ENCODE data around the gene POU2F2.

The POU2F2 gene

DNA sequence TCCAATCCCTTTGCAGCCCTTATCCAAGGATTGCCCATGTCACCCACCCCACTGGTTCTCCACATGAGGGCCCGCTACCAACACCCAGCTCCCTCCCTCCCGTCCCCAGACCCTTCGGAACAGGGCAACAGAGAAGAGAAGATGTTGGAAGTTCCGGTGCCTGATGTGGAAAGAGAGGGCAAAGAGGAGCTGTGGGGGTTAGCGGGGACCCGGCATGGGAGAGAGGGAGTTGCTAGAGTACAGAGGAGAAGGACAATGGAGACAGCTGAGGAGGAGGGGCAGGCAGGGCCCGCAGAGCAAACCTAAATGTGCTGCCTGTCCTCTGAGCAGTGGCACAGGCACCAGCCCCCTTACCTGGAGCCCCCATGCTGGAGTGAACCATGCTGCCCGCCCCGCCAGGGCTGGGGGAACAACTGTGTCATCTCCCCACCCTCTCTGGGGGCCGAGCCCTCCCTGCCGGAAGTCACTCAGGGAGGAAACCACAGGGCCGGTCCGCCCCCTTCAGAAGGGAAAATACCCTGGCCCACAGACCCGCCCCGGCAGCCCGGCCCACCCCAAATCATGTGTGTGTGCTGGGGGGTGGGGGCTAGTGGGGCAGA, at the start of gene POU2F2:
TSS of gene POU2F2 (minus strand) at position 417 of the 599 bp plus-strand sequence. CDS start at position 382, 35 bp downstream.
- TF ChIP-seq, protein P1, sequence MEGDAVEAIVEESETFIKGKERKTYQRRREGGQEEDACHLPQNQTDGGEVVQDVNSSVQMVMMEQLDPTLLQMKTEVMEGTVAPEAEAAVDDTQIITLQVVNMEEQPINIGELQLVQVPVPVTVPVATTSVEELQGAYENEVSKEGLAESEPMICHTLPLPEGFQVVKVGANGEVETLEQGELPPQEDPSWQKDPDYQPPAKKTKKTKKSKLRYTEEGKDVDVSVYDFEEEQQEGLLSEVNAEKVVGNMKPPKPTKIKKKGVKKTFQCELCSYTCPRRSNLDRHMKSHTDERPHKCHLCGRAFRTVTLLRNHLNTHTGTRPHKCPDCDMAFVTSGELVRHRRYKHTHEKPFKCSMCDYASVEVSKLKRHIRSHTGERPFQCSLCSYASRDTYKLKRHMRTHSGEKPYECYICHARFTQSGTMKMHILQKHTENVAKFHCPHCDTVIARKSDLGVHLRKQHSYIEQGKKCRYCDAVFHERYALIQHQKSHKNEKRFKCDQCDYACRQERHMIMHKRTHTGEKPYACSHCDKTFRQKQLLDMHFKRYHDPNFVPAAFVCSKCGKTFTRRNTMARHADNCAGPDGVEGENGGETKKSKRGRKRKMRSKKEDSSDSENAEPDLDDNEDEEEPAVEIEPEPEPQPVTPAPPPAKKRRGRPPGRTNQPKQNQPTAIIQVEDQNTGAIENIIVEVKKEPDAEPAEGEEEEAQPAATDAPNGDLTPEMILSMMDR (IDR thresholded peaks at IDR 0.05; ENCODE audit: insufficient read depth, missing control alignments), result no peak
- no peak for DNase-seq (ENCODE audit: insufficient read length, low spot score)
- FAIRE-seq, result no peak

DNA sequence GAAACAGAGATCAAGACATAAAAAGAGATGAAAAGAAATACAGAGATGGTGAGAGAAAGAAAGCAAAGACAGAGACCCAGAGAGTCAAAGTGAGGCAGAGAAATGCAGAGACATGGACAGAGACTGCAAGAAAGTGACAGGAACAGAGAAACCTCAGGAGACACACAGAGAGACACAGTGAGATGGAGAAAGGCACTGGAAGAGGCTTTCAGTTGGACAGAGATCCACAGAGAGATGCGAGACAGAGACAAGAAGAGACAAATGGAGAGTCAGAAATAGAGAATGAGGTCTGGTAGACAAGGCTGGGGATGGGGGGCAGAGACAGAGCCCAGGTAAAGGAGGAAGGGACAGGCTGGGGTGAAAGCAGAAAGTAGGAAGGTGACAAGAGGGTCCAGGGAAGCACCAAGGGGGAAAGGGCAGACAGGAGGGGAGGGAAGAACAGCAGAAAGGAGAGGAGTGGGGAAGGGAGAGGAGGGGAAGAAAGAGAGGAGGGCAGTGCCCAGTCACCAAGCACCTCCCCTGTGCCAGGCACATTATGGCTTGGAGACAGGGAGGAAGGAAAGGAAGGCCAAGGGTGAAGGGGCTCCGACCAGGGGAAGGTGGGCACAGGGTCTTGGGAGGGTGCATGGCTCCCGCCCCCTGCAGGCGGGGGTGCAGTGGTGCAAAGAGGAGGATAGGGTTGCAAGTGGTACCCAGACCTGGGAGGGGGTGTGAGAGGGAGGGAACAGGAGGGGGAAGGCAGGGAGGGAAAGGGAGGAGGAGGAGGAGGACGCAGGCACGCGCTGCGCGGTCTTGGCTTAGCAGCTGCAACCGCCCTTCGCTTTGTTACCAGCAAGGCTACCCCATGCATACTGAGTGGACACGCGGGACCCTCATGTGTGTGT, 46.8 kb upstream of the POU2F2 start:
- DNase-seq (ENCODE audit: insufficient read length, low spot score), result no peak
- no peak for FAIRE-seq
- TF ChIP-seq, protein P1 (IDR thresholded peaks at IDR 0.05; ENCODE audit: insufficient read depth, missing control alignments), result peak; percentile 32

DNA sequence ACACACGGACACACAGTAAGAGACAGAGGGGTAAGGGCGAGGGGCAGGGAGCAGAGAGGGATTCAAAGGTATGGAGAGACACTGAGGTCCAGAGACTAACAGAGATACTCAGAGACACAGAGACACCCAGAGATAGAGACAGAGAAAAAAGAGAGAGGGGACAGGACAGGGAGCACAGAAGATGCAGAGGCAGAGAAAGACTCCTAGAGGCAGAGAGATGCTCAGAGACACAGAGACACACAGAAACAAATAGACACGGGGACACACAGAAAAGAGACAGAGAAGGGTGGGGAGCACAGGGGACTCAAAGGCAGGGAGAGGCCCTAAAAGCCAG, 45.4 kb upstream of the POU2F2 start:
- FAIRE-seq (no peak), DNase-seq (ENCODE audit: insufficient read length, low spot score) (no peak)

DNA sequence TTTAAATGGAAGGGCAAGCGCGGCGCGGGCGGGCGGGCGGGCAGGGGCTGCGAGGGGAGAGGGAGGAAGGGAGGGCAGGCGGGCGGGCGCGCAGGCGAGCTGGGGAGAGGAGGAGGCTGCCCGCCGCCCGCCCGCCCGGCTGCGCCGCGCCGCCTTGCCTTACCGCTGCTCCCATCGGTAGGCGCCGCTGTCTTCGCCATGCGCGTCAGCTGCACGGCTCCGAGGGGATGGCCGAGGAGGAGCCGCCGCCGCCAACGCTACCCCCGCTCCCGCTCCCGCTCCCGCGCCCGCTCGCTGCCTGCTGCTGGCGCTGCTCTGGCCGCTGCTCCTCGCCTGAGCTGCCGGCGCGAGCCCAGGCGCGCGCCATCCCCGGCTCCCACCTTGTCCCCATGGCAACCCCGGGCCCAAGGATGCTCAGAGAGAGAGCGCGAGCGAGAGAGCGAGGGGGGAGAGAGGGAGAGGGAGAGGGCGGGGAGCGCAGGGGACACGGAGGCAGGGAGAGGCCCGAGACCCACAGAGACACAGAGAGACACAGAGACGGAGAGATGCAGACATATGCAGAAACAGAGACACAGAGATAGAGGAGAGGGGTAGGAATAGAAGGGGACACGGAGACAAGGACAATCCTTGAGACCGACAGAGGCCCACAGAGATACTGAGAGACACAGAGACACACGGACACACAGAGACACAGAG, 44.9 kb upstream of the POU2F2 start:
- FAIRE-seq, result no peak
- TF ChIP-seq, protein P1 (IDR thresholded peaks at IDR 0.05; ENCODE audit: insufficient read depth, missing control alignments), result peak; percentile 42
- DNase-seq (ENCODE audit: insufficient read length, low spot score), result peak; percentile 47

More for the DNA sequence above, 45.4 kb upstream of the POU2F2 start:
- TF ChIP-seq, protein P1 (IDR thresholded peaks at IDR 0.05; ENCODE audit: insufficient read depth, missing control alignments), result no peak

DNA sequence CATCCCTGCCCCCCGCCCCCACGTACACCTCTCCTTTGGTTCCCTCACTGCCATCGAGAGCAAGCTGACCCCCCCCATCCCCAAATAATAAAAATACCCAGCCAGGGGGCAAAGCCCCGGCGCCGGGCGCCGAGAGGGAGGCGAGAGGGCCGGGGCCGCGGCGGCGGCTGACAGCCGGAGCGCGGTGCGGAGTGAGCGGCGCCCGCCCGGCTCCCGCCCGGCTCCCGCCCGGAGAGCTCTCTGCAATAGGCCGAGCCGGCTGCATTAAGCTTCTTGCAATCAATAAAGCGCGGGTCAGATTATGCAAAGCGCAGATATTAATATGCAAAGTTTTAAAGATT, 44.4 kb upstream of the POU2F2 start:
- TF ChIP-seq, protein P1 (IDR thresholded peaks at IDR 0.05; ENCODE audit: insufficient read depth, missing control alignments), result no peak
- DNase-seq (ENCODE audit: insufficient read length, low spot score), result peak; percentile 67
- FAIRE-seq, result no peak

DNA sequence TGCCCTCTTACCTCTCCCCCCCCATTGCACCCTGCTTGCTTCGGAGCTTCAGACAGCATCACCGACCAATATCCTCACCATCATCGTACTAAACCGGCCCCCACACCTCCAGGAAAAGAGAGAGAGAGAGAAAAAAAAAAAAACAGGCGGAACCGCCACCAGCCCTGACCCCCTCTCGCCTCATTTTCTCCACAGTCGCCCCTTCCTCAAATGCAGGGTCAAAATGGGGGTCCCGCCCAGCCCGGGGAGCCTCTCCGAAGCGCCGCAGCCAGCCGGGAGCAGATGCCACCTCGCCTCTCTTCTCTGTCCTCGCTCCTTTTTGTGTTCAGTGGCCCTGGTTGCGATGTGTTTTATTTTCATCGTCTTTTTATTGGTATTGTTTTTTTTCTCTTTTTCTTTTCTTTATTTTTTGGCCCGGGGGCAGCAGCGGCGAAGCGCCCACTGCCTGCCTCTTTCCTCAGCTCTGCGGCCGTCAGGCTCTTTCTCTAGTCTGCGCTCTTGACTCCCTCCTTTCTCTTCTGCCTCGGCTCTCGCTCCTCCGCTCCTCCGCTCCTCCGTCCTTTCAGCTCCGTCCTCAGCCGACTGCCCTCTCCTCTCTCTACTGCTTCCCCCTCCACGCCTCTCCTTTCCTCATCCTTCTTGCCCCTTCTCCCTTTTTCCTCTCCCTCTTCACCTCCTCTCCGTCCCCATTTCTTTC, 43.9 kb upstream of the POU2F2 start:
- FAIRE-seq, result no peak
- DNase-seq (ENCODE audit: insufficient read length, low spot score), result no peak
- TF ChIP-seq, protein P1 (IDR thresholded peaks at IDR 0.05; ENCODE audit: insufficient read depth, missing control alignments), result no peak

All from D721Med (cell line).